SK-N-SH (cell line): ENCODE measurements around the gene CAPSL. TPM values are rescaled to one million over a fixed set of nuclear protein-coding genes. Genes with fewer than 3 reads are reported as not detected.

ENCODE experiments used
- CTCF ChIA-PET: fragments of 300-600, 350-600 bp; formaldehyde crosslinking; extraction: SDS; loops from one replicate; lab custom pipeline; 2021; lab: Yijun Ruan, JAX
- POLR2A ChIA-PET: fragments of 350-600 bp; sonication (Branson Sonifier 250); formaldehyde crosslinking; extraction: SDS; loops from one replicate; lab custom pipeline; 2020; ENCODE audit warnings: antibody characterized with exemption, inconsistent platforms; lab: Yijun Ruan, JAX
- DNase-seq: peaks from one replicate; pipeline ENCODE4 v3.0.0; 2012
- H2AFZ ChIP-seq: fragments of 200-600 bp; sonication (generic); 2 replicates; pipeline ENCODE4 v1.8.1; 2016; ENCODE audit warnings: antibody characterized with exemption, mild to moderate bottlenecking, low read depth
- H3F3A ChIP-seq: fragments of 200-600 bp; sonication (generic); replicated peaks from 2 replicates; pipeline ENCODE3; 2016; ENCODE audit warnings: antibody characterized with exemption, mild to moderate bottlenecking; ENCODE audit not compliant: insufficient read depth
- H3K27ac ChIP-seq, 2 experiments: fragments of 200-500 bp in 1 of 2; fragments of 200-600 bp in 1 of 2; sonication (Bioruptor generic) in 1 of 2; sonication (generic), shearing (Covaris generic) in 1 of 2; 2 replicates each; pipeline versions ENCODE4 v1.5.1 to v1.6.1; 2014 to 2016; ENCODE audit warnings: low read depth in 2 of 2, inconsistent platforms in 1 of 2, low read length in 1 of 2, mild to moderate bottlenecking in 1 of 2, mixed read lengths in 1 of 2
- H3K27me3 ChIP-seq: fragments of 200-600 bp; sonication (generic), shearing (Covaris generic); 2 replicates; pipeline ENCODE4 v1.6.1; 2016; ENCODE audit warnings: mixed run types; ENCODE audit not compliant: insufficient read depth
- H3K36me3 ChIP-seq, 2 experiments: fragments of 200-500 bp in 1 of 2; fragments of 200-600 bp in 1 of 2; sonication (Bioruptor generic) in 1 of 2; sonication (generic) in 1 of 2; replicated peaks in 1 of 2; 2 replicates each; pipeline versions ENCODE3 to v1.5.1; 2014 to 2016; ENCODE audit warnings: low read length in 1 of 2, mild to moderate bottlenecking in 1 of 2; ENCODE audit not compliant: insufficient read depth in 2 of 2, control insufficient read depth in 1 of 2
- H3K4me1 ChIP-seq, 2 experiments: fragments of 200-500 bp in 1 of 2; fragments of 200-600 bp in 1 of 2; sonication (Bioruptor generic) in 1 of 2; sonication (generic), shearing (Covaris generic) in 1 of 2; 2 replicates each; pipeline versions ENCODE4 v1.5.1 to v1.6.1; 2014 to 2016; ENCODE audit warnings: low read depth in 1 of 2, low read length in 1 of 2, mixed run types in 1 of 2; ENCODE audit not compliant: insufficient read depth in 2 of 2, control insufficient read depth in 1 of 2
- H3K4me2 ChIP-seq: fragments of 200-600 bp; sonication (generic), shearing (Covaris generic); 2 replicates; pipeline ENCODE4 v1.6.1; 2017; ENCODE audit warnings: mixed run types
- H3K4me3 ChIP-seq, 2 experiments: fragments of 200-500 bp in 1 of 2; fragments of 200-600 bp in 1 of 2; sonication (Bioruptor generic) in 1 of 2; sonication (generic), shearing (Covaris generic) in 1 of 2; 2 replicates each; pipeline versions ENCODE4 v1.5.1 to v1.8.1; 2014 to 2016; ENCODE audit warnings: low read depth in 2 of 2, inconsistent platforms in 1 of 2, low read length in 1 of 2, mild to moderate bottlenecking in 1 of 2, mixed read lengths in 1 of 2, moderate library complexity in 1 of 2
- H3K79me2 ChIP-seq: fragments of 200-600 bp; sonication (generic); 2 replicates; pipeline ENCODE4 v1.8.1; 2017; ENCODE audit warnings: mild to moderate bottlenecking; ENCODE audit not compliant: insufficient read depth
- H3K9ac ChIP-seq: fragments of 200-600 bp; sonication (generic); 2 replicates; pipeline ENCODE4 v1.6.1; 2017; ENCODE audit warnings: mixed run types
- H3K9me2 ChIP-seq: fragments of 200-600 bp; sonication (generic); 2 replicates; pipeline ENCODE4 v1.6.1; 2017; ENCODE audit warnings: mixed run types
- H3K9me3 ChIP-seq: fragments of 200-600 bp; sonication (generic); 2 replicates; pipeline ENCODE4 v1.6.1; 2017; ENCODE audit warnings: mixed run types, mild to moderate bottlenecking, moderate library complexity
- H4K20me1 ChIP-seq: fragments of 200-600 bp; sonication (generic); 2 replicates; pipeline ENCODE4 v1.6.1; 2017; ENCODE audit warnings: mild to moderate bottlenecking, mixed run types; ENCODE audit not compliant: insufficient read depth
- CHD2 ChIP-seq: fragments of 150-350 bp; IDR thresholded peaks from 2 replicates; pipeline ENCODE4 v1.6.1; 2018; ENCODE audit warnings: low read length; ENCODE audit not compliant: partially characterized antibody
- ELF1 ChIP-seq: IDR thresholded peaks from 2 replicates; pipeline ENCODE4 v1.4.0; 2012
- EP300 ChIP-seq, 2 experiments: IDR thresholded peaks; 2 replicates each; pipeline versions ENCODE4 v1.4.0 to v1.6.1; 2012; ENCODE audit warnings: borderline replicate concordance in 1 of 2, low read depth in 1 of 2, low read length in 1 of 2
- FOSL2 ChIP-seq: IDR thresholded peaks from 2 replicates; pipeline ENCODE4 v1.4.0; 2012; ENCODE audit warnings: low read depth, mild to moderate bottlenecking, moderate library complexity, borderline replicate concordance
- FOXJ3 ChIP-seq: sonication (generic); formaldehyde crosslinking; IDR thresholded peaks from 2 replicates; pipeline ENCODE4 v1.5.1; 2020; ENCODE audit warnings: mild to moderate bottlenecking, missing genetic modification reagents
- FOXM1 ChIP-seq: IDR thresholded peaks from 2 replicates; pipeline ENCODE4 v1.4.0; 2012; ENCODE audit warnings: low read depth, mild to moderate bottlenecking
- GABPA ChIP-seq: IDR thresholded peaks from 2 replicates; pipeline ENCODE4 v1.4.0; 2012; ENCODE audit warnings: low read depth, mild to moderate bottlenecking
- JUND ChIP-seq: IDR thresholded peaks from 2 replicates; pipeline ENCODE4 v1.4.0; 2012
- MAX ChIP-seq: IDR thresholded peaks from 2 replicates; pipeline ENCODE4 v1.4.0; 2012; ENCODE audit warnings: low read depth
- MEF2A ChIP-seq: IDR thresholded peaks from 2 replicates; pipeline ENCODE4 v1.4.0; 2012; ENCODE audit warnings: low read depth, borderline replicate concordance
- MXI1 ChIP-seq: IDR thresholded peaks from 2 replicates; pipeline ENCODE4 v1.6.1; 2012; ENCODE audit warnings: mild to moderate bottlenecking, low read depth, low read length, improper control_type of control experiment
- NFIC ChIP-seq: IDR thresholded peaks from 2 replicates; pipeline ENCODE4 v1.4.0; 2012; ENCODE audit warnings: borderline replicate concordance
- NRF1 ChIP-seq: IDR thresholded peaks from 2 replicates; pipeline ENCODE4 v1.6.1; 2012; ENCODE audit warnings: low read depth, mild to moderate bottlenecking, low read length
- PBX3 ChIP-seq: IDR thresholded peaks from 2 replicates; pipeline ENCODE4; 2012
- RCOR1 ChIP-seq: fragments of 150-350 bp; IDR thresholded peaks from 2 replicates; pipeline ENCODE4 v1.6.1; 2017; ENCODE audit warnings: antibody characterized with exemption, low read length
- REST ChIP-seq: IDR thresholded peaks from 2 replicates; pipeline ENCODE4 v1.6.1; 2012; ENCODE audit warnings: mild to moderate bottlenecking, low read depth, low read length, moderate library complexity
- RFX5 ChIP-seq: IDR thresholded peaks from 2 replicates; pipeline ENCODE4 v1.6.1; 2012; ENCODE audit warnings: mild to moderate bottlenecking, improper control_type of control experiment, low read length
- TEAD4 ChIP-seq: IDR thresholded peaks from 2 replicates; pipeline ENCODE4 v1.4.0; 2012; ENCODE audit warnings: mild to moderate bottlenecking, borderline replicate concordance; ENCODE audit not compliant: insufficient read depth
- USF1 ChIP-seq: IDR thresholded peaks from 2 replicates; pipeline ENCODE4 v1.4.0; 2012; ENCODE audit warnings: low read depth, borderline replicate concordance
- USF2 ChIP-seq: fragments of 150-350 bp; IDR thresholded peaks from 2 replicates; pipeline ENCODE4 v1.6.1; 2017; ENCODE audit warnings: antibody characterized with exemption, low read length, low read depth, borderline replicate concordance
- YY1 ChIP-seq: IDR thresholded peaks from 2 replicates; pipeline ENCODE4 v1.4.0; 2012; ENCODE audit warnings: low read depth, mild to moderate bottlenecking
- whole genome bisulfite sequencing: methylation state at CpG from one replicate; pipeline ENCODE4 v1.1.6; 2017; ENCODE audit warnings: low lambda C conversion rate; 5-methylcytosine and 5-hydroxymethylcytosine counted together
- polyA plus RNA-seq, 3 experiments: library from polyadenylated mRNA; depleted of rRNA; stranded (reverse); fragments of >200 nt; gene quantifications; 2 replicates each; pipeline ENCODE4 v1.2.3, GENCODE V29; 2012

CAPSL gene
- polyA plus RNA-seq, 1 of the 3 experiments (the other 2 are of a cell fraction): 0.23 TPM

GRCh38 chr5:35924122-35924949, 14.1 kb downstream of the CAPSL start:
- Histone ChIP-seq H3K36me3 (no peaks in the 10 kb centered on the region), H3K4me1 (peaks cover 0 to 5% of the 10 kb centered on the region in 2 experiments; a peak in 2 of 4 replicates), H3K4me3 (peak overlapping the region; percentile 30 to 49; a peak in 3 of 4 replicates), H3K27ac (peak overlapping the region in 1 of 2 experiments; percentile 25; a peak in 2 of 4 replicates), H3K79me2 (no peaks in the 10 kb centered on the region), H3K4me2 (peak overlapping the region; percentile 75), H3K9me2 (no peaks in the 10 kb centered on the region), H3K27me3 (no peaks in the 10 kb centered on the region), H4K20me1 (no peaks in the 10 kb centered on the region), H3K9ac (no peak overlapping the region), H3K9me3 (no peaks in the 10 kb centered on the region), H2AFZ (peak overlapping the region; percentile 65; the same call in 1 of the 2 replicates), H3F3A (peaks cover 3% of the 10 kb centered on the region)
- ChIA-PET CTCF (interaction anchor here (0.6 to 4.9 kb wide), 32 partner anchors 10 to 837 kb away, joined by 3 to 150 read pairs (median 4); partner anchors contain the start of genes CAPSL, SPEF2 and UGT3A1), POLR2A (no interaction called here)
- WGBS: 25% methylated on average over 9 of the region's 10 CpGs
- no peak for DNase-seq
- TF ChIP-seq CHD2 (no peak), MEF2A (no peak), PBX3 (0 out of 2 replicates have a peak, but pooled peaks have one; percentile 4), USF1 (no peak), RFX5 (no peak), MXI1 (no peak), GABPA (no peak), ELF1 (no peak), RCOR1 (no peak), FOSL2 (0 out of 2 replicates have a peak, but pooled peaks have one; percentile 36), MAX (no peak), EP300 (IDR thresholded peaks at IDR 0.05; ENCODE audit: borderline replicate concordance in 1 of 2, low read depth in 1 of 2, low read length in 1 of 2) (no peak), FOXJ3 (CRISPR knock-in tag) (no peak), USF2 (no peak), TEAD4 (no peak), NFIC (peak; percentile 38; the same call in 1 of the 2 replicates), JUND (peak; percentile 32; the same call in 1 of the 2 replicates), FOXM1 (no peak), YY1 (no peak), REST (no peak), NRF1 (no peak)
